Measurements from ENCODE around the gene KRT15. TPM values are rescaled to one million over a fixed set of nuclear protein-coding genes. Genes with fewer than 3 reads are reported as not detected.

The KRT15 gene
- total and polyA plus RNA-seq, 7 experiments from 2014 or later, result not detected

DNA sequence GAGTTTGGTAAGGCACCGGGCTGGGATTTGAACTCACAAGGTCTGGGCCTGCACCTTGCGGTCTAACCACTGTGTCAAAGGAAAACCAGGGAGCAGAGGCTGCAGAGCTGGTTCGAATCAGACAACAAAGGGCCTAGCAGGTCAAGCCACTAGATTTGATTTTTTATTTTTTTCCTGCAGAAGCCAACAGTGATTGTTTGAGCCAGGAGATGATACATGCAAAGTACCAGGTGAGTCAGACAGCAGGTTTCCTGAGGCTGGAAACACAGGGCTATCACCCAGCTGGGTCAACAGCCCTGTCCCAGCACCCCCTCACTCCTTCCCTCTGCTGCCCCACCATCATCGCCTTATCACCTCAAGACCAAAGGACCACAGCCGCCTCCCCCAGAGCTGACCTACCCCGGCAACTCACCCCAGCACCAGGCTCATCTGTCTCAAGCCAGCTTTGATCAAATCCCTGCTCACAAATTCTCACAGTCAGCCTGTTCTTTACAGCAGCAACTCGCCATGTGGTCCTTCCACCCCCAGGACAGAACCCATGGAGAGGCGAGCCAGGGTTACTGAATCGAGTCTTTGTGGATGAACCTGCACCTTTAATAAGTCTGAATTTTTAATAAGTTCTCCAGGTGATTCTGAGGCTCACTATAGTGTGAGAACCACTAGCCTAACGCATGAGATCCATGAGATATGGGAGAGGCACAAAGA is 22.4 kb upstream of the KRT15 start:
- Mint-ChIP-seq H3K27me3 (peaks cover 0 to 12% (median 0%) of the 10 kb centered on the region in 5 donors), H3K36me3 (no peaks in the 10 kb centered on the region), H3K4me3 (no peak overlapping the region), H3K9me3 (no peaks in the 10 kb centered on the region), H3K27ac (no peak overlapping the region), H3K4me1 (no peaks in the 10 kb centered on the region)
- Histone ChIP-seq H3K36me3 (ENCODE audit: control insufficient read depth in 2 of 3, insufficient read depth in 3 of 3, low read length in 3 of 3) (no peaks in the 10 kb centered on the region), H3K9me3 (ENCODE audit: control insufficient read depth in 2 of 3, low read length in 3 of 3) (no peaks in the 10 kb centered on the region), H3K4me1 (ENCODE audit: control insufficient read depth in 2 of 2, insufficient read depth in 2 of 2, low read length in 2 of 2) (no peaks in the 10 kb centered on the region), H3K4me3 (ENCODE audit: low read length) (no peak overlapping the region), H3K27me3 (ENCODE audit: control insufficient read depth in 2 of 2, insufficient read depth in 2 of 2, low read length in 2 of 2) (no peaks in the 10 kb centered on the region), H3K27ac (ENCODE audit: low read depth, low read length) (no peak overlapping the region)
- ATAC-seq (no peak), DNase-seq (no peak)
- intact Hi-C loops (cut with micrococcal nuclease), result no loop called here
- POLR2A ChIA-PET, result no interaction called here
- CTCF ChIA-PET, result interaction anchor here (1.1 to 4.2 kb wide), 3 partner anchors 8 to 125 kb away, joined by 3 to 14 read pairs (median 3); no protein-coding TSS in a partner anchor

DNA sequence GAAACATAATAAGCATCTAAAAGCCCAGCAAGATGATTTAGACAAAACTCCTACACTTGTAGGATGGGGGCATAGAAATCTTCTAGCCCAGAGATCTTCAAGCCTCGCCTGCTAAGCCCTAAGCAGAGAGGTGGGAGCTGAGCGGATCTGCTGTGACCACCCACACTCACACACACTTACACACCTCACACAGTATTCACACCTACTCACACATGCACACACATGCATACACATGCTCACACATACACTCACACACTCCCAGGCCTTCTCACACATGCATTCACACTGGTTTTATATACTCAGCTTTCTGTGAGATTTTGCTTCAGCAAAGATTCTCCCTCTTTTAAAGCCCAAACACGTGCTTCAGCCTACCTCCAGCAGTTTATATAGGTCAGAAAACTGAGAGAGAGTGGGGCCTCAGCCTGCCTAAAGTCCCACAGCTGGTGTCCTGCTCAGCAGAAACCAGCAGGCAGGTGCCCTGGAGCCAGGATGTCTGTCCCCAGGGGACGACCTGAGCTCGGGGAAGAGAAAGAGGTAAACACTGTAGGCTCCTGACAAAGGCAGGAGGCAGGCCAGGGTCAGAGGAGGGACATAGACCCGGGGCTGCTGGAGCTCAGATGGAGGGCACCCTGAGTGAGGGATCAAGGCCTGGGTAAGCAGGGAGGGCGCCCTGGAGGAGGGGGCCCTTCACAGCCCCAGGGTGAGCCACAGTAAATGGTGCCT is 21.4 kb upstream of the KRT15 start:
- H3K27me3 Mint-ChIP-seq, result peaks cover 0 to 17% (median 6%) of the 10 kb centered on the region in 5 donors

GRCh38 chr17:41539071-41539492 is 20.4 kb upstream of the KRT15 start:
- POLR2A ChIA-PET, result no interaction called here

More for the DNA sequence above, 21.4 kb upstream of the KRT15 start:
- ChIA-PET POLR2A (no interaction called here), CTCF (interaction anchor here (0.6 to 4.2 kb wide), 3 partner anchors 9 to 256 kb away, joined by 3 to 14 read pairs (median 3); no protein-coding TSS in a partner anchor)
- no peak for DNase-seq
- intact Hi-C loops (cut with micrococcal nuclease), result no loop called here
- Histone ChIP-seq H3K36me3 (ENCODE audit: control insufficient read depth in 2 of 3, insufficient read depth in 3 of 3, low read length in 3 of 3) (no peaks in the 10 kb centered on the region), H3K27me3 (ENCODE audit: control insufficient read depth in 2 of 2, insufficient read depth in 2 of 2, low read length in 2 of 2) (no peaks in the 10 kb centered on the region), H3K27ac (ENCODE audit: low read depth, low read length) (no peak overlapping the region), H3K4me1 (ENCODE audit: control insufficient read depth in 2 of 2, insufficient read depth in 2 of 2, low read length in 2 of 2) (no peaks in the 10 kb centered on the region), H3K9me3 (ENCODE audit: control insufficient read depth in 2 of 3, low read length in 3 of 3) (no peaks in the 10 kb centered on the region), H3K4me3 (ENCODE audit: low read length) (no peak overlapping the region)
- no peak for ATAC-seq
- no peaks in the 10 kb centered on the region for H3K36me3 Mint-ChIP-seq
- no peaks in the 10 kb centered on the region for H3K9me3 Mint-ChIP-seq
- H3K4me1 Mint-ChIP-seq, result no peaks in the 10 kb centered on the region
- no peak overlapping the region for H3K27ac Mint-ChIP-seq
- H3K4me3 Mint-ChIP-seq, result no peak overlapping the region

GRCh38 chr17:41538565-41538991 is 19.9 kb upstream of the KRT15 start:
- no peaks in the 10 kb centered on the region for H3K9me3 ChIP-seq (ENCODE audit: control insufficient read depth in 2 of 3, low read length in 3 of 3)
- H3K36me3 Mint-ChIP-seq, result no peaks in the 10 kb centered on the region
- H3K4me1 ChIP-seq (ENCODE audit: control insufficient read depth in 2 of 2, insufficient read depth in 2 of 2, low read length in 2 of 2), result no peaks in the 10 kb centered on the region
- no peak overlapping the region for H3K27ac Mint-ChIP-seq
- CTCF ChIA-PET, result interaction anchor here (4.2 kb wide), 1 partner anchor 10 kb away, joined by 14 read pairs; no protein-coding TSS in a partner anchor
- intact Hi-C loops (cut with micrococcal nuclease), result no loop called here
- no peaks in the 10 kb centered on the region for H3K4me1 Mint-ChIP-seq
- no peak overlapping the region for H3K27ac ChIP-seq (ENCODE audit: low read depth, low read length)
- no peaks in the 10 kb centered on the region for H3K27me3 ChIP-seq (ENCODE audit: control insufficient read depth in 2 of 2, insufficient read depth in 2 of 2, low read length in 2 of 2)
- H3K4me3 Mint-ChIP-seq, result no peak overlapping the region
- no peaks in the 10 kb centered on the region for H3K36me3 ChIP-seq (ENCODE audit: control insufficient read depth in 2 of 3, insufficient read depth in 3 of 3, low read length in 3 of 3)
- H3K4me3 ChIP-seq (ENCODE audit: low read length), result no peak overlapping the region
- DNase-seq (no peak), ATAC-seq (no peak)
- POLR2A ChIA-PET, result no interaction called here
- peaks cover 0 to 17% (median 10%) of the 10 kb centered on the region in 5 donors for H3K27me3 Mint-ChIP-seq
- H3K9me3 Mint-ChIP-seq, result no peaks in the 10 kb centered on the region

More at GRCh38 chr17:41539071-41539492, 20.4 kb upstream of the KRT15 start:
- Histone ChIP-seq H3K27ac (ENCODE audit: low read depth, low read length) (no peak overlapping the region), H3K4me3 (ENCODE audit: low read length) (no peak overlapping the region), H3K27me3 (ENCODE audit: control insufficient read depth in 2 of 2, insufficient read depth in 2 of 2, low read length in 2 of 2) (no peaks in the 10 kb centered on the region), H3K4me1 (ENCODE audit: control insufficient read depth in 2 of 2, insufficient read depth in 2 of 2, low read length in 2 of 2) (no peaks in the 10 kb centered on the region), H3K9me3 (ENCODE audit: control insufficient read depth in 2 of 3, low read length in 3 of 3) (no peaks in the 10 kb centered on the region), H3K36me3 (ENCODE audit: control insufficient read depth in 2 of 3, insufficient read depth in 3 of 3, low read length in 3 of 3) (no peaks in the 10 kb centered on the region)
- Mint-ChIP-seq H3K4me1 (no peaks in the 10 kb centered on the region), H3K4me3 (no peak overlapping the region), H3K27me3 (peaks cover 0 to 17% (median 8%) of the 10 kb centered on the region in 5 donors), H3K27ac (no peak overlapping the region), H3K9me3 (no peaks in the 10 kb centered on the region), H3K36me3 (no peaks in the 10 kb centered on the region)
- ATAC-seq (no peak), DNase-seq (no peak)
- CTCF ChIA-PET, result interaction anchor here (4.2 kb wide), 1 partner anchor 10 kb away, joined by 14 read pairs; no protein-coding TSS in a partner anchor
- intact Hi-C loops (cut with micrococcal nuclease), result no loop called here

DNA sequence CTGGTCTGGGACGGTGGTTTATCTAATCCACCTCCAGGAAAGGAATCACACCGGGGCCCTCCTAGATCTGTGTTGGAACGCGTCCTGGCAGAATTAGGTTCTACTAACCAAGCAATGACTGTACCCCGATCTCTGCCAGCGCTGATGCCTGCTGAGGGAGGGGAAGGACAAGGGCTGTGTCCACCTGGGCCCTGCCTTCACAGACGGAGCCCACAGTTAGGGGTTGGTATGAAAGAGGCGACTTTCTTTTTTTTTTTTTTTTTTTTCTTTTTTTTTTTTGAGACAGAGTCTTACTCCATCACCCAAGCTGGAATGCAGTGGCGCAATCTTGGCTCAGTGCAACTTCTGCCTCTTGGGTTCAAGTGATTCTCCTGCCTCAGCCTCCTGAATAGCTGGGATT is 19.3 kb upstream of the KRT15 start:
- no peak overlapping the region for H3K4me3 Mint-ChIP-seq
- Histone ChIP-seq H3K27ac (ENCODE audit: low read depth, low read length) (no peak overlapping the region), H3K27me3 (ENCODE audit: control insufficient read depth in 2 of 2, insufficient read depth in 2 of 2, low read length in 2 of 2) (no peaks in the 10 kb centered on the region), H3K9me3 (ENCODE audit: control insufficient read depth in 2 of 3, low read length in 3 of 3) (no peaks in the 10 kb centered on the region), H3K4me3 (ENCODE audit: low read length) (no peak overlapping the region), H3K36me3 (ENCODE audit: control insufficient read depth in 2 of 3, insufficient read depth in 3 of 3, low read length in 3 of 3) (no peaks in the 10 kb centered on the region), H3K4me1 (ENCODE audit: control insufficient read depth in 2 of 2, insufficient read depth in 2 of 2, low read length in 2 of 2) (no peaks in the 10 kb centered on the region)
- intact Hi-C loops (cut with micrococcal nuclease), result no loop called here
- no peaks in the 10 kb centered on the region for H3K9me3 Mint-ChIP-seq
- no peak overlapping the region for H3K27ac Mint-ChIP-seq
- peaks cover 0 to 21% (median 10%) of the 10 kb centered on the region in 5 donors for H3K27me3 Mint-ChIP-seq
- DNase-seq, result no peak
- H3K4me1 Mint-ChIP-seq, result no peaks in the 10 kb centered on the region
- ChIA-PET CTCF (interaction anchor here (4.2 kb wide), 1 partner anchor 11 kb away, joined by 14 read pairs; no protein-coding TSS in a partner anchor), POLR2A (no interaction called here)
- ATAC-seq, result no peak
- no peaks in the 10 kb centered on the region for H3K36me3 Mint-ChIP-seq

GRCh38 chr17:41537614-41537954 is 18.9 kb upstream of the KRT15 start:
- H3K4me3 ChIP-seq (ENCODE audit: low read length), result no peak overlapping the region
- POLR2A ChIA-PET, result no interaction called here
- CTCF ChIA-PET, result interaction anchor here (0.6 to 4.2 kb wide), 2 partner anchors 11 to 111 kb away, joined by 3 to 14 read pairs; no protein-coding TSS in a partner anchor
- no peak overlapping the region for H3K27ac ChIP-seq (ENCODE audit: low read depth, low read length)
- no peaks in the 10 kb centered on the region for H3K4me1 Mint-ChIP-seq
- ATAC-seq, result no peak
- no peak overlapping the region for H3K27ac Mint-ChIP-seq
- no peaks in the 10 kb centered on the region for H3K4me1 ChIP-seq (ENCODE audit: control insufficient read depth in 2 of 2, insufficient read depth in 2 of 2, low read length in 2 of 2)
- DNase-seq, result no peak
- no peak overlapping the region for H3K4me3 Mint-ChIP-seq
- H3K9me3 Mint-ChIP-seq, result no peaks in the 10 kb centered on the region
- peaks cover 0 to 23% (median 10%) of the 10 kb centered on the region in 5 donors for H3K27me3 Mint-ChIP-seq
- no peaks in the 10 kb centered on the region for H3K9me3 ChIP-seq (ENCODE audit: control insufficient read depth in 2 of 3, low read length in 3 of 3)
- H3K27me3 ChIP-seq (ENCODE audit: control insufficient read depth in 2 of 2, insufficient read depth in 2 of 2, low read length in 2 of 2), result no peaks in the 10 kb centered on the region
- intact Hi-C loops (cut with micrococcal nuclease), result no loop called here
- no peaks in the 10 kb centered on the region for H3K36me3 ChIP-seq (ENCODE audit: control insufficient read depth in 2 of 3, insufficient read depth in 3 of 3, low read length in 3 of 3)
- no peaks in the 10 kb centered on the region for H3K36me3 Mint-ChIP-seq
